CD4-positive, alpha-beta T cell treated with Interleukin-2 at 100 ng/mL for 4 hours (primary cell): ENCODE measurements around the gene CLIP1.
"Not testable (repeated sequence)": the region's sequence is repeated elsewhere in the genome, so short reads cannot be mapped to it uniquely, and the experiment has no call there.

Source experiments
- DNase-seq: peaks from one replicate; pipeline ENCODE4 v3.0.0-alpha.2; 2020; ENCODE audit warnings: low spot score

CLIP1 gene

GRCh38 chr12:122395319-122395718, 27.1 kb downstream of the CLIP1 start:
- no peak for DNase-seq

GRCh38 chr12:122394626-122395194, 27.8 kb downstream of the CLIP1 start:
- DNase-seq: no peak

GRCh38 chr12:122393817-122394216, 28.7 kb downstream of the CLIP1 start:
- peak; percentile 24 for DNase-seq

GRCh38 chr12:122392411-122392810, 30.1 kb downstream of the CLIP1 start:
- DNase-seq: no peak

- no peak for DNase-seq
Measured at GRCh38 chr12:122389677-122390076, 32.8 kb downstream of the CLIP1 start.

GRCh38 chr12:122387887-122388286, 34.6 kb downstream of the CLIP1 start:
- DNase-seq: no peak

GRCh38 chr12:122385171-122386016, 37.1 kb downstream of the CLIP1 start:
- no peak for DNase-seq

GRCh38 chr12:122382919-122383350, 39.5 kb downstream of the CLIP1 start:
- no peak for DNase-seq

- no peak for DNase-seq
Measured at GRCh38 chr12:122381021-122381420, 41.4 kb downstream of the CLIP1 start.

GRCh38 chr12:122376751-122377150, 45.7 kb downstream of the CLIP1 start:
- not testable (repeated sequence) for DNase-seq

GRCh38 chr12:122374707-122375106, 47.8 kb downstream of the CLIP1 start:
- no peak for DNase-seq

- no peak for DNase-seq
Measured at GRCh38 chr12:122371475-122372045, 50.9 kb downstream of the CLIP1 start.

GRCh38 chr12:122368361-122369073, 54.0 kb downstream of the CLIP1 start:
- DNase-seq: no peak

GRCh38 chr12:122367632-122368031, 54.8 kb downstream of the CLIP1 start:
- DNase-seq: not testable (repeated sequence)

GRCh38 chr12:122366685-122367475, 55.6 kb downstream of the CLIP1 start:
- no peak for DNase-seq

GRCh38 chr12:122365226-122365625, 57.2 kb downstream of the CLIP1 start:
- not testable (repeated sequence) for DNase-seq

GRCh38 chr12:122363782-122364181, 58.7 kb downstream of the CLIP1 start:
- no peak for DNase-seq

GRCh38 chr12:122362755-122363154, 59.7 kb downstream of the CLIP1 start:
- no peak for DNase-seq

GRCh38 chr12:122358403-122358802, 64.1 kb downstream of the CLIP1 start:
- not testable (repeated sequence) for DNase-seq

- not testable (repeated sequence) for DNase-seq
Measured at GRCh38 chr12:122357536-122357935, 64.9 kb downstream of the CLIP1 start.

- not testable (repeated sequence) for DNase-seq
Measured at GRCh38 chr12:122356991-122357390, 65.5 kb downstream of the CLIP1 start.

GRCh38 chr12:122356192-122356635, 66.3 kb downstream of the CLIP1 start:
- DNase-seq: peak; percentile 70
